ENCODE measurements around the gene OR6C68.

OR6C68 gene

GRCh38 chr12:55516391-55516790 is 24.2 kb downstream of the OR6C68 start:
- Histone ChIP-seq H3K4me3 (ENCODE audit: low read depth, low read length) (no peak overlapping the region), H3K4me2 (ENCODE audit: low read length) (no peak overlapping the region), H3K79me2 (no peaks in the 10 kb centered on the region), H3K4me1 (no peaks in the 10 kb centered on the region), H3K27ac (no peak overlapping the region), H2AFZ (no peak overlapping the region), H3K9me3 (ENCODE audit: control insufficient read depth, low read length) (no peaks in the 10 kb centered on the region), H3K9ac (no peak overlapping the region), H3K36me3 (ENCODE audit: control insufficient read depth, insufficient read depth, low read length) (no peaks in the 10 kb centered on the region), H3K27me3 (ENCODE audit: control insufficient read depth, insufficient read depth, low read length) (no peaks in the 10 kb centered on the region)
- TF ChIP-seq CTCF (IDR thresholded peaks at IDR 0.05), result no peak
